Umbilical cord (tissue), 2 donors: Measurements from ENCODE around the gene HEYL. TPM values are rescaled to one million over a fixed set of nuclear protein-coding genes. Genes with fewer than 3 reads are reported as not detected.

Experiments
- DNase-seq: peaks from one replicate; pipeline ENCODE4 v3.0.0-alpha.2; 2015; ENCODE audit warnings: low spot score
- total RNA-seq: library from RNA; depleted of rRNA; stranded (reverse); fragments of >200 nt; gene quantifications from one replicate; pipeline ENCODE4 v1.2.3, GENCODE V29; 2014; ENCODE audit warnings: low replicate concordance; ENCODE audit not compliant: insufficient read depth

Gene HEYL
- total RNA-seq, 1 donor from 2014 or later = 4.1 TPM

GRCh38 chr1:39638965-39639304, 508 bp downstream of the HEYL start:
- DNase-seq = no peak

- no peak for DNase-seq
These were observed 2.1 kb downstream of the HEYL start for GRCh38 chr1:39637361-39637760.

GRCh38 chr1:39635871-39636210, 3.6 kb downstream of the HEYL start:
- no peak for DNase-seq

- DNase-seq = peak; percentile 55
These were observed 4.1 kb downstream of the HEYL start for GRCh38 chr1:39635205-39635870.

- DNase-seq = no peak
These were observed 6.0 kb downstream of the HEYL start for GRCh38 chr1:39633422-39633821.

GRCh38 chr1:39632682-39633417, 6.6 kb downstream of the HEYL start:
- peak; percentile 84 for DNase-seq

- no peak for DNase-seq
These were observed 7.1 kb downstream of the HEYL start for GRCh38 chr1:39632323-39632681.

GRCh38 chr1:39631361-39632322, 7.8 kb downstream of the HEYL start:
- no peak for DNase-seq

GRCh38 chr1:39628807-39629350, 10.6 kb downstream of the HEYL start:
- no peak for DNase-seq

- DNase-seq = no peak
These were observed 12.8 kb downstream of the HEYL start for GRCh38 chr1:39626646-39627045.

- peak; percentile 93 for DNase-seq
These were observed 13.8 kb downstream of the HEYL start for GRCh38 chr1:39625462-39626273.

GRCh38 chr1:39625009-39625408, 14.4 kb downstream of the HEYL start:
- no peak for DNase-seq

GRCh38 chr1:39623053-39623452, 16.4 kb downstream of the HEYL start:
- no peak for DNase-seq

- no peak for DNase-seq
These were observed 17.0 kb downstream of the HEYL start for GRCh38 chr1:39622427-39622826.

GRCh38 chr1:39620659-39621165, 18.7 kb downstream of the HEYL start:
- no peak for DNase-seq

GRCh38 chr1:39617488-39618049, 21.9 kb downstream of the HEYL start:
- peak; percentile 78 for DNase-seq

- no peak for DNase-seq
These were observed 24.3 kb downstream of the HEYL start for GRCh38 chr1:39615086-39615673.

- no peak for DNase-seq
These were observed 25.0 kb downstream of the HEYL start for GRCh38 chr1:39614488-39614887.

- DNase-seq = peak; percentile 90
These were observed 26.2 kb downstream of the HEYL start for GRCh38 chr1:39613250-39613649.

GRCh38 chr1:39609618-39610331, 29.7 kb downstream of the HEYL start:
- peak; percentile 30 for DNase-seq
